HEK293 (cell line): ENCODE measurements around the gene PHF10.

ENCODE experiments used
- CTCF ChIA-PET: fragments of 350-600 bp; formaldehyde crosslinking; extraction: SDS; loops from one replicate; lab custom pipeline; 2021; ENCODE audit warnings: antibody characterized with exemption; lab: Yijun Ruan, JAX
- POLR2A ChIA-PET: fragments of 300-600 bp; formaldehyde crosslinking; extraction: SDS; loops from one replicate; lab custom pipeline; 2020; ENCODE audit warnings: antibody characterized with exemption, inconsistent platforms; lab: Yijun Ruan, JAX
- H3K27ac ChIP-seq: fragments of 200-500 bp; sonication (Bioruptor generic); 2 replicates; pipeline ENCODE4 v1.5.1; 2014; ENCODE audit warnings: low read depth, low read length, control low read depth, inconsistent platforms; ENCODE audit errors: extremely low read depth
- H3K36me3 ChIP-seq, 2 experiments: fragments of 200-500 bp in 1 of 2; sonication (Bioruptor generic) in 1 of 2; 1 replicate in 1 of 2; 2 replicates in 1 of 2; pipeline ENCODE4 v1.5.1; 2014 to 2017; ENCODE audit warnings: inconsistent platforms in 2 of 2, low read length in 2 of 2; ENCODE audit not compliant: control insufficient read depth in 2 of 2, insufficient read depth in 1 of 2
- H3K4me1 ChIP-seq: fragments of 200-500 bp; sonication (Bioruptor generic); 2 replicates; pipeline ENCODE4 v1.5.1; 2014; ENCODE audit warnings: mild to moderate bottlenecking, low read length, inconsistent platforms; ENCODE audit not compliant: control insufficient read depth, insufficient read depth
- H3K4me3 ChIP-seq: 2 replicates; pipeline ENCODE4 v1.5.1; 2011; ENCODE audit warnings: low read depth, mild to moderate bottlenecking, control low read depth, low read length, moderate library complexity
- H3K9me3 ChIP-seq: fragments of 200-500 bp; sonication (Bioruptor generic); 2 replicates; pipeline ENCODE4 v1.5.1; 2014; ENCODE audit warnings: low read depth, low read length, inconsistent platforms; ENCODE audit not compliant: control insufficient read depth, insufficient read depth
- EGR2 ChIP-seq: fragments of 450-650 bp; formaldehyde crosslinking; IDR thresholded peaks from 2 replicates; pipeline ENCODE4 v1.5.1; 2016; ENCODE audit warnings: low read depth, missing biosample characterization, missing genetic modification characterization
- GLIS1 ChIP-seq: fragments of 450-650 bp; formaldehyde crosslinking; IDR thresholded peaks from 2 replicates; pipeline ENCODE4 v1.5.1; 2016; ENCODE audit warnings: missing biosample characterization, missing genetic modification characterization
- GLIS2 ChIP-seq: fragments of 450-650 bp; formaldehyde crosslinking; IDR thresholded peaks from 2 replicates; pipeline ENCODE4 v1.5.1; 2016; ENCODE audit warnings: missing biosample characterization, missing genetic modification characterization
- KLF16 ChIP-seq: fragments of 450-650 bp; formaldehyde crosslinking; IDR thresholded peaks from 2 replicates; pipeline ENCODE4 v1.5.1; 2017; ENCODE audit warnings: missing biosample characterization, missing genetic modification characterization
- KLF8 ChIP-seq: fragments of 450-650 bp; formaldehyde crosslinking; IDR thresholded peaks from 2 replicates; pipeline ENCODE4 v1.5.1; 2016; ENCODE audit warnings: missing biosample characterization, missing genetic modification characterization
- OSR2 ChIP-seq: fragments of 450-650 bp; formaldehyde crosslinking; IDR thresholded peaks from 2 replicates; pipeline ENCODE4 v1.5.1; 2016; ENCODE audit warnings: missing biosample characterization, missing genetic modification characterization
- SALL2 ChIP-seq: fragments of 450-650 bp; formaldehyde crosslinking; IDR thresholded peaks from 2 replicates; pipeline ENCODE4 v1.5.0; 2017; ENCODE audit warnings: missing biosample characterization, mild to moderate bottlenecking, missing genetic modification characterization, borderline replicate concordance
- SCRT2 ChIP-seq: fragments of 450-650 bp; formaldehyde crosslinking; IDR thresholded peaks from 2 replicates; pipeline ENCODE4 v1.5.1; 2016; ENCODE audit warnings: missing biosample characterization, missing genetic modification characterization
- SP3 ChIP-seq: fragments of 450-650 bp; formaldehyde crosslinking; IDR thresholded peaks from 2 replicates; pipeline ENCODE4 v1.5.1; 2016; ENCODE audit warnings: missing biosample characterization, missing genetic modification characterization
- SP7 ChIP-seq: fragments of 450-650 bp; formaldehyde crosslinking; IDR thresholded peaks from 2 replicates; pipeline ENCODE4 v1.5.1; 2016; ENCODE audit warnings: missing biosample characterization, missing genetic modification characterization
- ZBTB20 ChIP-seq: fragments of 450-650 bp; formaldehyde crosslinking; IDR thresholded peaks from 2 replicates; pipeline ENCODE4 v1.5.1; 2016; ENCODE audit warnings: missing biosample characterization, missing genetic modification characterization
- ZBTB21 ChIP-seq: fragments of 450-650 bp; formaldehyde crosslinking; IDR thresholded peaks from 2 replicates; pipeline ENCODE4 v1.5.1; 2017; ENCODE audit warnings: missing biosample characterization, missing genetic modification characterization
- ZBTB26 ChIP-seq: fragments of 450-650 bp; formaldehyde crosslinking; optimal IDR thresholded peaks from 2 replicates; pipeline ENCODE3; 2016; ENCODE audit warnings: missing biosample characterization, mild to moderate bottlenecking, missing genetic modification characterization
- ZNF121 ChIP-seq: fragments of 450-650 bp; formaldehyde crosslinking; IDR thresholded peaks from 2 replicates; pipeline ENCODE4 v1.5.1; 2016; ENCODE audit warnings: missing biosample characterization, missing genetic modification characterization
- ZNF324 ChIP-seq: fragments of 450-650 bp; formaldehyde crosslinking; IDR thresholded peaks from 2 replicates; pipeline ENCODE4 v1.5.1; 2016; ENCODE audit warnings: missing biosample characterization, missing genetic modification characterization
- ZNF341 ChIP-seq: fragments of 450-650 bp; formaldehyde crosslinking; IDR thresholded peaks from 2 replicates; pipeline ENCODE4; 2016; ENCODE audit warnings: low read depth, missing biosample characterization, missing genetic modification characterization
- ZNF391 ChIP-seq: fragments of 450-650 bp; formaldehyde crosslinking; IDR thresholded peaks from 2 replicates; pipeline ENCODE4 v1.5.1; 2016; ENCODE audit warnings: low read depth, missing biosample characterization, missing genetic modification characterization, borderline replicate concordance
- ZNF473 ChIP-seq: fragments of 450-650 bp; formaldehyde crosslinking; IDR thresholded peaks from 2 replicates; pipeline ENCODE4 v1.5.1; 2017; ENCODE audit warnings: missing biosample characterization, missing genetic modification characterization
- ZNF600 ChIP-seq: fragments of 450-650 bp; formaldehyde crosslinking; IDR thresholded peaks from 2 replicates; pipeline ENCODE4 v1.5.1; 2016; ENCODE audit warnings: missing biosample characterization, missing genetic modification characterization
- ZNF660 ChIP-seq: fragments of 450-650 bp; IDR thresholded peaks from 2 replicates; pipeline ENCODE4 v1.5.1; 2018; ENCODE audit warnings: missing biosample characterization, mild to moderate bottlenecking, missing genetic modification characterization
- ZSCAN23 ChIP-seq: fragments of 450-650 bp; formaldehyde crosslinking; IDR thresholded peaks from 2 replicates; pipeline ENCODE4 v1.5.1; 2016; ENCODE audit warnings: missing biosample characterization, missing genetic modification characterization
- ZXDB ChIP-seq: fragments of 450-650 bp; formaldehyde crosslinking; IDR thresholded peaks from 2 replicates; pipeline ENCODE4 v1.5.1; 2016; ENCODE audit warnings: missing biosample characterization, missing genetic modification characterization
- TF ChIP-seq, protein P1 (sequence below): fragments of 450-650 bp; IDR thresholded peaks from 2 replicates; pipeline ENCODE4 v1.5.1; 2018; ENCODE audit warnings: missing biosample characterization, mild to moderate bottlenecking, missing genetic modification characterization
- TF ChIP-seq, protein P2 (sequence below): fragments of 450-650 bp; formaldehyde crosslinking; IDR thresholded peaks from 2 replicates; pipeline ENCODE4 v1.5.1; 2016; ENCODE audit warnings: missing biosample characterization, missing genetic modification characterization
- TF ChIP-seq, protein P3 (sequence below): fragments of 450-650 bp; formaldehyde crosslinking; IDR thresholded peaks from 2 replicates; pipeline ENCODE4 v1.5.1; 2016; ENCODE audit warnings: missing biosample characterization, missing genetic modification characterization
- TF ChIP-seq, protein P4 (sequence below): sonication (generic); formaldehyde crosslinking; IDR thresholded peaks from 2 replicates; pipeline ENCODE4 v1.8.1; 2022; ENCODE audit warnings: mild to moderate bottlenecking, moderate library complexity, missing genetic modification reagents
- TF ChIP-seq, protein P5 (sequence below): fragments of 450-650 bp; formaldehyde crosslinking; IDR thresholded peaks from 2 replicates; pipeline ENCODE4; 2016; ENCODE audit warnings: missing biosample characterization, missing genetic modification characterization

The PHF10 gene

GRCh38 chr6:169701954-169702839 lies 22.1 kb downstream of the PHF10 start, which contains the start of the genes C6orf120 and WDR27:
Gene C6orf120, plus strand, starts transcription at chr6:169702126. Its CDS starts 334 bp downstream, at chr6:169702460.
Gene WDR27, minus strand, starts transcription at chr6:169702029. Its CDS starts 13,024 bp downstream, at chr6:169689005.
- CTCF ChIA-PET: interaction anchor here (0.7 to 1.4 kb wide), 2 partner anchors 19 to 710 kb away, joined by 3 to 4 read pairs; no protein-coding TSS in a partner anchor
- peaks cover 9% of the 10 kb centered on the region; the same call in 1 of the 2 replicates for H3K4me1 ChIP-seq
- POLR2A ChIA-PET: interaction anchor here (0.6 to 3.3 kb wide), 16 partner anchors 8 to 807 kb away, joined by 3 to 33 read pairs (median 4); partner anchors contain the start of genes DYNLT2 and ERMARD
- TF ChIP-seq ZNF341 (tag by site-specific recombination): peak; percentile 92
- TF ChIP-seq SP7 (tag by site-specific recombination): no peak; the same call in none of the 2 replicates
- TF ChIP-seq ZNF391 (tag by site-specific recombination): 0 out of 2 replicates have a peak, but pooled peaks have one; percentile 32
- 0 out of 2 replicates have a peak, but pooled peaks have one; percentile 54 for TF ChIP-seq ZBTB21 (tag by site-specific recombination)
- TF ChIP-seq KLF16: peak; percentile 93
- peak; percentile 64 for TF ChIP-seq SCRT2 (tag by site-specific recombination)
- TF ChIP-seq, protein P1, sequence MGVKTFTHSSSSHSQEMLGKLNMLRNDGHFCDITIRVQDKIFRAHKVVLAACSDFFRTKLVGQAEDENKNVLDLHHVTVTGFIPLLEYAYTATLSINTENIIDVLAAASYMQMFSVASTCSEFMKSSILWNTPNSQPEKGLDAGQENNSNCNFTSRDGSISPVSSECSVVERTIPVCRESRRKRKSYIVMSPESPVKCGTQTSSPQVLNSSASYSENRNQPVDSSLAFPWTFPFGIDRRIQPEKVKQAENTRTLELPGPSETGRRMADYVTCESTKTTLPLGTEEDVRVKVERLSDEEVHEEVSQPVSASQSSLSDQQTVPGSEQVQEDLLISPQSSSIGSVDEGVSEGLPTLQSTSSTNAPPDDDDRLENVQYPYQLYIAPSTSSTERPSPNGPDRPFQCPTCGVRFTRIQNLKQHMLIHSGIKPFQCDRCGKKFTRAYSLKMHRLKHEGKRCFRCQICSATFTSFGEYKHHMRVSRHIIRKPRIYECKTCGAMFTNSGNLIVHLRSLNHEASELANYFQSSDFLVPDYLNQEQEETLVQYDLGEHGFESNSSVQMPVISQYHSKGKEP (tag by site-specific recombination): no peak
- TF ChIP-seq ZNF473 (tag by site-specific recombination): no peak
- TF ChIP-seq ZSCAN23 (tag by site-specific recombination): no peak
- 0 out of 2 replicates have a peak, but pooled peaks have one; percentile 12 for TF ChIP-seq ZNF121 (tag by site-specific recombination)
- TF ChIP-seq SP3 (tag by site-specific recombination): peak; percentile 96
- peak; percentile 92 for TF ChIP-seq EGR2 (tag by site-specific recombination)
- TF ChIP-seq, protein P2, sequence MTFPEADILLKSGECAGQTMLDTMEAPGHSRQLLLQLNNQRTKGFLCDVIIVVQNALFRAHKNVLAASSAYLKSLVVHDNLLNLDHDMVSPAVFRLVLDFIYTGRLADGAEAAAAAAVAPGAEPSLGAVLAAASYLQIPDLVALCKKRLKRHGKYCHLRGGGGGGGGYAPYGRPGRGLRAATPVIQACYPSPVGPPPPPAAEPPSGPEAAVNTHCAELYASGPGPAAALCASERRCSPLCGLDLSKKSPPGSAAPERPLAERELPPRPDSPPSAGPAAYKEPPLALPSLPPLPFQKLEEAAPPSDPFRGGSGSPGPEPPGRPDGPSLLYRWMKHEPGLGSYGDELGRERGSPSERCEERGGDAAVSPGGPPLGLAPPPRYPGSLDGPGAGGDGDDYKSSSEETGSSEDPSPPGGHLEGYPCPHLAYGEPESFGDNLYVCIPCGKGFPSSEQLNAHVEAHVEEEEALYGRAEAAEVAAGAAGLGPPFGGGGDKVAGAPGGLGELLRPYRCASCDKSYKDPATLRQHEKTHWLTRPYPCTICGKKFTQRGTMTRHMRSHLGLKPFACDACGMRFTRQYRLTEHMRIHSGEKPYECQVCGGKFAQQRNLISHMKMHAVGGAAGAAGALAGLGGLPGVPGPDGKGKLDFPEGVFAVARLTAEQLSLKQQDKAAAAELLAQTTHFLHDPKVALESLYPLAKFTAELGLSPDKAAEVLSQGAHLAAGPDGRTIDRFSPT (tag by site-specific recombination): peak; percentile 99
- TF ChIP-seq GLIS2 (tag by site-specific recombination): peak; percentile 90
- 0 out of 2 replicates have a peak, but pooled peaks have one; percentile 4 for TF ChIP-seq ZNF324 (tag by site-specific recombination)
- no peak; the same call in 1 of the 2 replicates for TF ChIP-seq ZNF660 (tag by site-specific recombination)
- TF ChIP-seq, protein P3, sequence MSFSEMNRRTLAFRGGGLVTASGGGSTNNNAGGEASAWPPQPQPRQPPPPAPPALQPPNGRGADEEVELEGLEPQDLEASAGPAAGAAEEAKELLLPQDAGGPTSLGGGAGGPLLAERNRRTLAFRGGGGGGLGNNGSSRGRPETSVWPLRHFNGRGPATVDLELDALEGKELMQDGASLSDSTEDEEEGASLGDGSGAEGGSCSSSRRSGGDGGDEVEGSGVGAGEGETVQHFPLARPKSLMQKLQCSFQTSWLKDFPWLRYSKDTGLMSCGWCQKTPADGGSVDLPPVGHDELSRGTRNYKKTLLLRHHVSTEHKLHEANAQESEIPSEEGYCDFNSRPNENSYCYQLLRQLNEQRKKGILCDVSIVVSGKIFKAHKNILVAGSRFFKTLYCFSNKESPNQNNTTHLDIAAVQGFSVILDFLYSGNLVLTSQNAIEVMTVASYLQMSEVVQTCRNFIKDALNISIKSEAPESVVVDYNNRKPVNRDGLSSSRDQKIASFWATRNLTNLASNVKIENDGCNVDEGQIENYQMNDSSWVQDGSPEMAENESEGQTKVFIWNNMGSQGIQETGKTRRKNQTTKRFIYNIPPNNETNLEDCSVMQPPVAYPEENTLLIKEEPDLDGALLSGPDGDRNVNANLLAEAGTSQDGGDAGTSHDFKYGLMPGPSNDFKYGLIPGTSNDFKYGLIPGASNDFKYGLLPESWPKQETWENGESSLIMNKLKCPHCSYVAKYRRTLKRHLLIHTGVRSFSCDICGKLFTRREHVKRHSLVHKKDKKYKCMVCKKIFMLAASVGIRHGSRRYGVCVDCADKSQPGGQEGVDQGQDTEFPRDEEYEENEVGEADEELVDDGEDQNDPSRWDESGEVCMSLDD (tag by site-specific recombination): peak; percentile 59
- no peak for TF ChIP-seq SALL2 (tag by site-specific recombination)
- TF ChIP-seq, protein P4, sequence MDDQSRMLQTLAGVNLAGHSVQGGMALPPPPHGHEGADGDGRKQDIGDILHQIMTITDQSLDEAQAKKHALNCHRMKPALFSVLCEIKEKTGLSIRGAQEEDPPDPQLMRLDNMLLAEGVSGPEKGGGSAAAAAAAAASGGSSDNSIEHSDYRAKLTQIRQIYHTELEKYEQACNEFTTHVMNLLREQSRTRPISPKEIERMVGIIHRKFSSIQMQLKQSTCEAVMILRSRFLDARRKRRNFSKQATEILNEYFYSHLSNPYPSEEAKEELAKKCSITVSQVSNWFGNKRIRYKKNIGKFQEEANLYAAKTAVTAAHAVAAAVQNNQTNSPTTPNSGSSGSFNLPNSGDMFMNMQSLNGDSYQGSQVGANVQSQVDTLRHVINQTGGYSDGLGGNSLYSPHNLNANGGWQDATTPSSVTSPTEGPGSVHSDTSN (CRISPR knock-in tag): 0 out of 2 replicates have a peak, but pooled peaks have one; percentile 38
- peak; percentile 11; the same call in 1 of the 2 replicates for TF ChIP-seq GLIS1 (tag by site-specific recombination)
- TF ChIP-seq ZXDB (tag by site-specific recombination): peak; percentile 97
- peak; percentile 65; the same call in 1 of the 2 replicates for TF ChIP-seq ZBTB20 (tag by site-specific recombination)
- TF ChIP-seq ZNF600: peak; percentile 34
- TF ChIP-seq ZBTB26 (tag by site-specific recombination): peak; percentile 83
- no peak for TF ChIP-seq OSR2 (tag by site-specific recombination)
- TF ChIP-seq, protein P5, sequence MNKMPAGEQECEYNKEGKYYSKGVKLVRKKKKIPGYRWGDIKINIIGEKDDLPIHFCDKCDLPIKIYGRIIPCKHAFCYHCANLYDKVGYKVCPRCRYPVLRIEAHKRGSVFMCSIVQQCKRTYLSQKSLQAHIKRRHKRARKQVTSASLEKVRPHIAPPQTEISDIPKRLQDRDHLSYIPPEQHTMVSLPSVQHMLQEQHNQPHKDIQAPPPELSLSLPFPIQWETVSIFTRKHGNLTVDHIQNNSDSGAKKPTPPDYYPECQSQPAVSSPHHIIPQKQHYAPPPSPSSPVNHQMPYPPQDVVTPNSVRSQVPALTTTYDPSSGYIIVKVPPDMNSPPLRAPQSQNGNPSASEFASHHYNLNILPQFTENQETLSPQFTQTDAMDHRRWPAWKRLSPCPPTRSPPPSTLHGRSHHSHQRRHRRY (tag by site-specific recombination): no peak
- TF ChIP-seq KLF8 (tag by site-specific recombination): peak; percentile 92

More at GRCh38 chr6:169701954-169702839, 22.1 kb downstream of the PHF10 start, which contains the start of the genes C6orf120 and WDR27:
- Histone ChIP-seq H3K9me3 (no peaks in the 10 kb centered on the region), H3K4me3 (peak within 1 kb of the TSS; percentile 97), H3K36me3 (peaks cover 3 to 69% of the 10 kb centered on the region in 2 experiments; a peak in 1 of 3 replicates), H3K27ac (peak within 1 kb of the TSS; percentile 86)
